Measurements from ENCODE around the gene TERB1. TPM values are rescaled to one million over a fixed set of nuclear protein-coding genes. Genes with fewer than 3 reads are reported as not detected.

Gene TERB1
- polyA plus RNA-seq, 1 donor from 2014 or later: 0.38 TPM

DNA sequence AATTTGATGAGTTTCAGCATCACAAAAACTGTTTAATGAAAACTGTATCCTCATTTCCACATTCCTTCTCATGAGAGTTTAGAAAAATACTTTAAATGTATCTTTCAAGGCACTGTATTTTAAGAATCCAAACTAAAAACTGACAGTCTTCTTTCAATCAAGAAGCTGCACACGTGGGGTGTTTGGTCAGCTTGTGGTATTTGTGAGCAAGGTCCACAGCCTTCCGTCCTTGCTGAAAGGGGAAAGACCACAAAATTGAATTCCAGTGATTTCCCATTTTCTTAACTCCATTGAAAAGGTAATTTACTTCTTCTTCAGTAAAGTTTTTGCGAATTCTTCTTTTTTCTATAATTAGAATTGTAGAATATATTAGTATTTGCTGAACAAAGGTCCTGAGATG is 46.6 kb downstream of the TERB1 start:
- Histone ChIP-seq H2AFZ (ENCODE audit: low read depth, low read length) (no peak overlapping the region), H3K9ac (ENCODE audit: low read length) (no peak overlapping the region), H4K20me1 (ENCODE audit: insufficient read depth) (no peaks in the 10 kb centered on the region), H3K4me3 (ENCODE audit: low read length) (no peak overlapping the region), H3K4me2 (ENCODE audit: low read length) (no peak overlapping the region), H3K79me2 (replicated peaks; ENCODE audit: insufficient read depth, low read length) (peaks cover 20% of the 10 kb centered on the region), H3F3A (ENCODE audit: insufficient read depth, low read length, poor library complexity, severe bottlenecking) (no peaks in the 10 kb centered on the region), H3K27ac (ENCODE audit: low read length) (no peak overlapping the region), H3K36me3 (ENCODE audit: insufficient read depth, low read length) (no peaks in the 10 kb centered on the region), H3K9me2 (ENCODE audit: insufficient read depth, low read length) (no peaks in the 10 kb centered on the region), H3K9me3 (ENCODE audit: low read length) (no peaks in the 10 kb centered on the region), H3K27me3 (ENCODE audit: insufficient read depth, low read depth, low read length) (no peaks in the 10 kb centered on the region)
- TF ChIP-seq, protein P1, sequence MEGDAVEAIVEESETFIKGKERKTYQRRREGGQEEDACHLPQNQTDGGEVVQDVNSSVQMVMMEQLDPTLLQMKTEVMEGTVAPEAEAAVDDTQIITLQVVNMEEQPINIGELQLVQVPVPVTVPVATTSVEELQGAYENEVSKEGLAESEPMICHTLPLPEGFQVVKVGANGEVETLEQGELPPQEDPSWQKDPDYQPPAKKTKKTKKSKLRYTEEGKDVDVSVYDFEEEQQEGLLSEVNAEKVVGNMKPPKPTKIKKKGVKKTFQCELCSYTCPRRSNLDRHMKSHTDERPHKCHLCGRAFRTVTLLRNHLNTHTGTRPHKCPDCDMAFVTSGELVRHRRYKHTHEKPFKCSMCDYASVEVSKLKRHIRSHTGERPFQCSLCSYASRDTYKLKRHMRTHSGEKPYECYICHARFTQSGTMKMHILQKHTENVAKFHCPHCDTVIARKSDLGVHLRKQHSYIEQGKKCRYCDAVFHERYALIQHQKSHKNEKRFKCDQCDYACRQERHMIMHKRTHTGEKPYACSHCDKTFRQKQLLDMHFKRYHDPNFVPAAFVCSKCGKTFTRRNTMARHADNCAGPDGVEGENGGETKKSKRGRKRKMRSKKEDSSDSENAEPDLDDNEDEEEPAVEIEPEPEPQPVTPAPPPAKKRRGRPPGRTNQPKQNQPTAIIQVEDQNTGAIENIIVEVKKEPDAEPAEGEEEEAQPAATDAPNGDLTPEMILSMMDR (IDR thresholded peaks at IDR 0.05; ENCODE audit: poor library complexity, severe bottlenecking): no peak
- TF ChIP-seq EP300 (conservative IDR thresholded peaks at IDR 0.05; ENCODE audit: poor library complexity, severe bottlenecking) (no peak), MXI1 (conservative IDR thresholded peaks at IDR 0.05; ENCODE audit: poor library complexity, severe bottlenecking) (no peak), EZH2 (IDR thresholded peaks at IDR 0.05; ENCODE audit: borderline replicate concordance, insufficient read depth, low read length, poor library complexity, severe bottlenecking) (no peak), POLR2AphosphoS5 (IDR thresholded peaks at IDR 0.05) (no peak)
- TF ChIP-seq, protein P2, sequence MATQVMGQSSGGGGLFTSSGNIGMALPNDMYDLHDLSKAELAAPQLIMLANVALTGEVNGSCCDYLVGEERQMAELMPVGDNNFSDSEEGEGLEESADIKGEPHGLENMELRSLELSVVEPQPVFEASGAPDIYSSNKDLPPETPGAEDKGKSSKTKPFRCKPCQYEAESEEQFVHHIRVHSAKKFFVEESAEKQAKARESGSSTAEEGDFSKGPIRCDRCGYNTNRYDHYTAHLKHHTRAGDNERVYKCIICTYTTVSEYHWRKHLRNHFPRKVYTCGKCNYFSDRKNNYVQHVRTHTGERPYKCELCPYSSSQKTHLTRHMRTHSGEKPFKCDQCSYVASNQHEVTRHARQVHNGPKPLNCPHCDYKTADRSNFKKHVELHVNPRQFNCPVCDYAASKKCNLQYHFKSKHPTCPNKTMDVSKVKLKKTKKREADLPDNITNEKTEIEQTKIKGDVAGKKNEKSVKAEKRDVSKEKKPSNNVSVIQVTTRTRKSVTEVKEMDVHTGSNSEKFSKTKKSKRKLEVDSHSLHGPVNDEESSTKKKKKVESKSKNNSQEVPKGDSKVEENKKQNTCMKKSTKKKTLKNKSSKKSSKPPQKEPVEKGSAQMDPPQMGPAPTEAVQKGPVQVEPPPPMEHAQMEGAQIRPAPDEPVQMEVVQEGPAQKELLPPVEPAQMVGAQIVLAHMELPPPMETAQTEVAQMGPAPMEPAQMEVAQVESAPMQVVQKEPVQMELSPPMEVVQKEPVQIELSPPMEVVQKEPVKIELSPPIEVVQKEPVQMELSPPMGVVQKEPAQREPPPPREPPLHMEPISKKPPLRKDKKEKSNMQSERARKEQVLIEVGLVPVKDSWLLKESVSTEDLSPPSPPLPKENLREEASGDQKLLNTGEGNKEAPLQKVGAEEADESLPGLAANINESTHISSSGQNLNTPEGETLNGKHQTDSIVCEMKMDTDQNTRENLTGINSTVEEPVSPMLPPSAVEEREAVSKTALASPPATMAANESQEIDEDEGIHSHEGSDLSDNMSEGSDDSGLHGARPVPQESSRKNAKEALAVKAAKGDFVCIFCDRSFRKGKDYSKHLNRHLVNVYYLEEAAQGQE (IDR thresholded peaks at IDR 0.05; ENCODE audit: borderline replicate concordance): no peak

DNA sequence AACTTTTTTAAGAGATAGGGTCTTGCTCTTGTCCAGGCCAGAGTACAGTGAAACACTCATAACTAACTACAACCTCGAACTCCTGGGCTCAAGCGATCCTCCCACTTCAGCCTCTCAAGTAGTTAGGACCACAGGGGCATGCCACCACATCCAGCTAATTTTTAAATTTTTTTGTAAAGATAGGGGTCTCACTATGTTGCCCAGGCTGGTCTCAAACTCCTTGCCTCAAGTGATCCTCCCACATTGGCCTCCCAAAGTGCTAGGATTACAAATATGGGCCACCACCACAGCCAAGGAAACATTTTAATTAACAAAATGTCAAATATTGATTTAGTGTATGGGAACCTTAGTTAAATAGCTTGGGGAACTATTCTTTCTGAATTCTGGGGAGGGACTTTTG is 47.2 kb downstream of the TERB1 start:
- H3K79me2 ChIP-seq (replicated peaks; ENCODE audit: insufficient read depth, low read length): peaks cover 26% of the 10 kb centered on the region
- H3K9me3 ChIP-seq (ENCODE audit: low read length): no peaks in the 10 kb centered on the region
- no peak overlapping the region for H3K4me2 ChIP-seq (ENCODE audit: low read length)
- TF ChIP-seq MXI1 (conservative IDR thresholded peaks at IDR 0.05; ENCODE audit: poor library complexity, severe bottlenecking): no peak
- no peak for TF ChIP-seq EP300 (conservative IDR thresholded peaks at IDR 0.05; ENCODE audit: poor library complexity, severe bottlenecking)
- TF ChIP-seq EZH2 (IDR thresholded peaks at IDR 0.05; ENCODE audit: borderline replicate concordance, insufficient read depth, low read length, poor library complexity, severe bottlenecking): no peak
- H3K9ac ChIP-seq (ENCODE audit: low read length): no peak overlapping the region
- H4K20me1 ChIP-seq (ENCODE audit: insufficient read depth): no peaks in the 10 kb centered on the region
- no peaks in the 10 kb centered on the region for H3K9me2 ChIP-seq (ENCODE audit: insufficient read depth, low read length)
- no peak overlapping the region for H3K27ac ChIP-seq (ENCODE audit: low read length)
- H3K4me3 ChIP-seq (ENCODE audit: low read length): no peak overlapping the region
- no peaks in the 10 kb centered on the region for H3K27me3 ChIP-seq (ENCODE audit: insufficient read depth, low read depth, low read length)
- H2AFZ ChIP-seq (ENCODE audit: low read depth, low read length): no peak overlapping the region
- H3F3A ChIP-seq (ENCODE audit: insufficient read depth, low read length, poor library complexity, severe bottlenecking): no peaks in the 10 kb centered on the region
- H3K36me3 ChIP-seq (ENCODE audit: insufficient read depth, low read length): no peaks in the 10 kb centered on the region

DNA sequence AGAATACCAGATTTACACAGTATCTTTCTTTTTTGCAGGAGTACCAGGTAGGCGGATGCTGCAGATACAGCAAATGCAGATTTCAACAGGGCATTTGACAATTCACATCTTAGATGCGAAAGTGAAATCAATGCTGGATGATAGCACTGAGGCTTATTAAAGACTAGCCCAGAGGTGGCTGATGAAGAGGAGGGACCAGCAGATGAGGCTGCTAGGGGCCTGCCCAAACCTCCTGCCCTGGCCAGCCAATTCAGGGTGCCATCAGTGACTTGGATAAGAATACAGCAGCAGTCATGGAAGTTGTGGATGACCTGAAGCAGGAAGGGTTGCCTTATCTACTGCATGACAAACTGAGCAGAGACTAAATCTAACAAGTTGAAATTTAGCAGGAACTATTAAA is 48.4 kb downstream of the TERB1 start:
- H3K27ac ChIP-seq (ENCODE audit: low read length): no peak overlapping the region
- no peaks in the 10 kb centered on the region for H4K20me1 ChIP-seq (ENCODE audit: insufficient read depth)
- no peak overlapping the region for H3K9ac ChIP-seq (ENCODE audit: low read length)
- no peaks in the 10 kb centered on the region for H3K36me3 ChIP-seq (ENCODE audit: insufficient read depth, low read length)
- no peaks in the 10 kb centered on the region for H3F3A ChIP-seq (ENCODE audit: insufficient read depth, low read length, poor library complexity, severe bottlenecking)
- no peak overlapping the region for H3K4me2 ChIP-seq (ENCODE audit: low read length)
- H3K9me3 ChIP-seq (ENCODE audit: low read length): no peaks in the 10 kb centered on the region
- no peak overlapping the region for H2AFZ ChIP-seq (ENCODE audit: low read depth, low read length)
- no peak for TF ChIP-seq TAF1 (IDR thresholded peaks at IDR 0.05; ENCODE audit: low read depth)
- no peak for TF ChIP-seq RAD21 (conservative IDR thresholded peaks at IDR 0.05)
- TF ChIP-seq, protein P2 (IDR thresholded peaks at IDR 0.05; ENCODE audit: borderline replicate concordance): no peak
- no peak for TF ChIP-seq SMC3 (conservative IDR thresholded peaks at IDR 0.05; ENCODE audit: poor library complexity)
- TF ChIP-seq, protein P1 (IDR thresholded peaks at IDR 0.05; ENCODE audit: poor library complexity, severe bottlenecking): no peak
- TF ChIP-seq POLR2AphosphoS5 (IDR thresholded peaks at IDR 0.05): no peak
- TF ChIP-seq EZH2 (IDR thresholded peaks at IDR 0.05; ENCODE audit: borderline replicate concordance, insufficient read depth, low read length, poor library complexity, severe bottlenecking): no peak
- no peak for TF ChIP-seq MXI1 (conservative IDR thresholded peaks at IDR 0.05; ENCODE audit: poor library complexity, severe bottlenecking)
- TF ChIP-seq EP300 (conservative IDR thresholded peaks at IDR 0.05; ENCODE audit: poor library complexity, severe bottlenecking): no peak
- no peaks in the 10 kb centered on the region for H3K27me3 ChIP-seq (ENCODE audit: insufficient read depth, low read depth, low read length)
- no peak overlapping the region for H3K4me3 ChIP-seq (ENCODE audit: low read length)
- no peaks in the 10 kb centered on the region for H3K9me2 ChIP-seq (ENCODE audit: insufficient read depth, low read length)
- H3K79me2 ChIP-seq (replicated peaks; ENCODE audit: insufficient read depth, low read length): peaks cover 39% of the 10 kb centered on the region
